MM.1S (cell line): ENCODE results near the gene ELOVL1.
"Not testable (repeated sequence)": the region's sequence is repeated elsewhere in the genome, so short reads cannot be mapped to it uniquely, and the experiment has no call there.

Experiments used
- DNase-seq: peaks from one replicate; pipeline ENCODE4 v3.0.0-alpha.2; 2015
- H2AFZ ChIP-seq: fragments of 300-600 bp; sonication (generic); 2 replicates; pipeline ENCODE4 v1.6.0; 2016; ENCODE audit warnings: antibody characterized with exemption, low read length
- H3F3A ChIP-seq: fragments of 300-600 bp; sonication (generic); 2 replicates; pipeline ENCODE4 v1.6.1; 2016; ENCODE audit warnings: mild to moderate bottlenecking, antibody characterized with exemption, low read length, moderate library complexity, mixed read lengths; ENCODE audit not compliant: insufficient read depth
- H3K27ac ChIP-seq: fragments of 300-600 bp; sonication (generic); 2 replicates; pipeline ENCODE4 v1.5.1; 2016; ENCODE audit warnings: mild to moderate bottlenecking, low read length
- H3K27me3 ChIP-seq: fragments of 300-600 bp; sonication (generic); replicated peaks from 2 replicates; pipeline ENCODE4 v1.6.0; 2016; ENCODE audit warnings: low read length; ENCODE audit not compliant: insufficient read depth
- H3K36me3 ChIP-seq: fragments of 300-600 bp; sonication (generic); replicated peaks from 2 replicates; pipeline ENCODE4 v1.6.1; 2016; ENCODE audit warnings: mild to moderate bottlenecking, low read length, mixed read lengths; ENCODE audit not compliant: insufficient read depth
- H3K4me1 ChIP-seq: fragments of 300-600 bp; sonication (generic); 2 replicates; pipeline ENCODE4 v1.6.1; 2016; ENCODE audit warnings: low read length, mixed read lengths
- H3K4me2 ChIP-seq: fragments of 300-600 bp; sonication (generic); 2 replicates; pipeline ENCODE4 v1.6.0; 2016; ENCODE audit warnings: low read depth, low read length
- H3K4me3 ChIP-seq: fragments of 300-600 bp; sonication (generic); 2 replicates; pipeline ENCODE4 v1.5.1; 2016; ENCODE audit warnings: low read length, mixed read lengths
- H3K79me2 ChIP-seq: fragments of 300-600 bp; sonication (generic); 2 replicates; pipeline ENCODE4 v1.6.1; 2016; ENCODE audit warnings: mixed run types, low read length, mixed read lengths
- H3K9ac ChIP-seq: fragments of 300-600 bp; sonication (generic); 2 replicates; pipeline ENCODE4 v1.6.1; 2016; ENCODE audit warnings: low read length, mixed read lengths
- H3K9me2 ChIP-seq: fragments of 300-600 bp; sonication (generic); replicated peaks from 2 replicates; pipeline ENCODE4 v1.6.1; 2016; ENCODE audit warnings: mild to moderate bottlenecking, low read length, mixed read lengths; ENCODE audit not compliant: insufficient read depth
- H3K9me3 ChIP-seq: fragments of 300-600 bp; sonication (generic); replicated peaks from 2 replicates; pipeline ENCODE4 v1.6.1; 2016; ENCODE audit warnings: mild to moderate bottlenecking, low read length, mixed read lengths; ENCODE audit not compliant: insufficient read depth
- H4K20me1 ChIP-seq: fragments of 300-600 bp; sonication (generic); 2 replicates; pipeline ENCODE4 v1.6.1; 2016; ENCODE audit warnings: mild to moderate bottlenecking, low read length, moderate library complexity, mixed read lengths; ENCODE audit not compliant: insufficient read depth
- CTCF ChIP-seq: fragments of 300-600 bp; sonication (generic); IDR thresholded peaks from 2 replicates; pipeline ENCODE4 v1.5.1; 2016; ENCODE audit warnings: antibody characterized with exemption, low read length, mixed read lengths
- EZH2 ChIP-seq: fragments of 300-600 bp; sonication (generic); optimal IDR thresholded peaks from 2 replicates; pipeline ENCODE3; 2017; ENCODE audit warnings: low read depth, mild to moderate bottlenecking, antibody characterized with exemption, low read length, mixed read lengths
- EZH2phosphoT487 ChIP-seq: fragments of 300-600 bp; sonication (generic); IDR thresholded peaks from 2 replicates; pipeline ENCODE4 v1.6.1; 2018; ENCODE audit warnings: antibody characterized with exemption, low read length

ELOVL1 gene

GRCh38 chr1:43367904-43368645 lies at the start of gene ELOVL1:
ELOVL1 (minus strand) TSS chr1:43368011; CDS start chr1:43365609, 2,402 bp downstream.
- Histone ChIP-seq H3K4me2 (peak within 1 kb of the TSS; percentile 99), H3F3A (peaks cover 27% of the 10 kb centered on the region), H3K4me1 (peaks cover 12% of the 10 kb centered on the region), H3K9me3 (no peaks in the 10 kb centered on the region), H3K9me2 (no peaks in the 10 kb centered on the region), H3K4me3 (peak within 1 kb of the TSS; percentile 88), H3K9ac (peak within 1 kb of the TSS; percentile 87), H3K36me3 (no peaks in the 10 kb centered on the region), H3K27me3 (no peaks in the 10 kb centered on the region), H4K20me1 (no peaks in the 10 kb centered on the region), H2AFZ (peak within 1 kb of the TSS; percentile 80), H3K79me2 (peaks cover 37% of the 10 kb centered on the region), H3K27ac (peak within 1 kb of the TSS; percentile 76)
- TF ChIP-seq EZH2: no peak
- TF ChIP-seq CTCF: peak; percentile 36
- peak; percentile 92 for DNase-seq

- no peak overlapping the region for H2AFZ ChIP-seq
- no peaks in the 10 kb centered on the region for H3K9me3 ChIP-seq
- DNase-seq: no peak
- no peaks in the 10 kb centered on the region for H3K36me3 ChIP-seq
- no peaks in the 10 kb centered on the region for H3K4me1 ChIP-seq
- H4K20me1 ChIP-seq: no peaks in the 10 kb centered on the region
- no peaks in the 10 kb centered on the region for H3K79me2 ChIP-seq
- H3K9ac ChIP-seq: no peak overlapping the region
- no peaks in the 10 kb centered on the region for H3K27me3 ChIP-seq
- H3K4me2 ChIP-seq: no peak overlapping the region
- TF ChIP-seq EZH2phosphoT487 (no peak), EZH2 (no peak), CTCF (no peak)
- H3K4me3 ChIP-seq: no peak overlapping the region
- no peaks in the 10 kb centered on the region for H3F3A ChIP-seq
- H3K27ac ChIP-seq: no peak overlapping the region
- H3K9me2 ChIP-seq: no peaks in the 10 kb centered on the region
These were observed 48.1 kb upstream of the ELOVL1 start for GRCh38 chr1:43415901-43416300.

- no peak for TF ChIP-seq EZH2
- TF ChIP-seq EZH2phosphoT487: no peak
- peak; percentile 53 for TF ChIP-seq CTCF
- H3K36me3 ChIP-seq: no peaks in the 10 kb centered on the region
- H3K4me1 ChIP-seq: no peaks in the 10 kb centered on the region
- no peak overlapping the region for H3K9ac ChIP-seq
- H3K9me3 ChIP-seq: no peaks in the 10 kb centered on the region
- H3K27me3 ChIP-seq: no peaks in the 10 kb centered on the region
- H3K4me2 ChIP-seq: no peak overlapping the region
- H4K20me1 ChIP-seq: no peaks in the 10 kb centered on the region
- no peak overlapping the region for H3K27ac ChIP-seq
- no peaks in the 10 kb centered on the region for H3K79me2 ChIP-seq
- no peak overlapping the region for H2AFZ ChIP-seq
- H3K9me2 ChIP-seq: no peaks in the 10 kb centered on the region
- H3F3A ChIP-seq: no peaks in the 10 kb centered on the region
- no peak overlapping the region for H3K4me3 ChIP-seq
- peak; percentile 43 for DNase-seq
These were observed 46.9 kb upstream of the ELOVL1 start for GRCh38 chr1:43414634-43415223.

- H3K27ac ChIP-seq, H3K4me1 ChIP-seq, DNase-seq, H3K9me2 ChIP-seq, H3K9me3 ChIP-seq, H3K4me2 ChIP-seq, H3K9ac ChIP-seq, H2AFZ ChIP-seq, H3F3A ChIP-seq, H3K36me3 ChIP-seq, H3K27me3 ChIP-seq, H3K4me3 ChIP-seq, H3K79me2 ChIP-seq, H4K20me1 ChIP-seq: not testable (repeated sequence)
These were observed 45.6 kb upstream of the ELOVL1 start for GRCh38 chr1:43413426-43413825.
